ENCODE results near the gene SMIM45.
A peak's percentile ranks its signal among the peaks of the same experiment; 100 is the strongest.

SMIM45 gene

DNA sequence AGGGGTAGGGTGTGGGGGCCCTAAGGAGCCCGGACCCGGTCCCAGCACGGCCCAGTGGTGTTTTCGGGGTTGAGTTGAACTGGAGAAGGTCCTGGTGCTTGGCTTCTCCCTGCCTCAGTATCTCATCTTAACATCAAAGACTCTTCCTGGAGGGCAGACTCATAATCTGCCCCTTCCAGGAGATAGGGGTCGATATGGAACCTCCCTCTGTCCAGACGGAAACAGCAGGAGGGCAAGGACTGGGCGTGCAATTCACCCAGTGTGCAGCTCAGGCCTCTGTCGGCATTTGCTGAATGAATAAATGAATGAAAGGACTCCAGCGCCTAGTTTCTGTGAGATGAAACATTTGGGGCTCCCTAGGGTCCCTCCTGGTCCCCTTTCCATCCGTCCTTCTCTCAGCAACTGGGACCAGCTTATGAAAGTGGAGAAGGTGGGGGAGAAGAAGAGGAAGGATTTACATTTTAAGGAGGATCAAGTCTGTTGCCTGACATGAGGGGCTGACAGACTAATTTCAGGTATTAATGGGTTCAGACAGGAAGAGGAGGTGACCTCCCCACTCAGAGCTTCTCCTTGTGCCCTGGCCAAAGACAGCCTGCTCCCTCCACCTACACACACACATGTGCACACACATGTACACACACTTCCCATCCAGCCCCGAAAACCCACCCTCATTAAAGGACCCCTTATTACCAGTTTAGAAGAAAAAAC lies 36.0 kb upstream of the SMIM45 start:
- DNase-seq: no peak

GRCh38 chr22:41916745-41917358 lies 35.1 kb upstream of the SMIM45 start:
- DNase-seq: no peak

- DNase-seq: no peak
Observed at GRCh38 chr22:41917375-41917902, 34.5 kb upstream of the SMIM45 start.

- DNase-seq: peak in 1 of 3 donors; percentile 75
Observed at GRCh38 chr22:41917903-41918791, 33.8 kb upstream of the SMIM45 start.

GRCh38 chr22:41919357-41920224 lies 32.4 kb upstream of the SMIM45 start:
- peak in 1 of 3 donors; percentile 64 for DNase-seq

DNA sequence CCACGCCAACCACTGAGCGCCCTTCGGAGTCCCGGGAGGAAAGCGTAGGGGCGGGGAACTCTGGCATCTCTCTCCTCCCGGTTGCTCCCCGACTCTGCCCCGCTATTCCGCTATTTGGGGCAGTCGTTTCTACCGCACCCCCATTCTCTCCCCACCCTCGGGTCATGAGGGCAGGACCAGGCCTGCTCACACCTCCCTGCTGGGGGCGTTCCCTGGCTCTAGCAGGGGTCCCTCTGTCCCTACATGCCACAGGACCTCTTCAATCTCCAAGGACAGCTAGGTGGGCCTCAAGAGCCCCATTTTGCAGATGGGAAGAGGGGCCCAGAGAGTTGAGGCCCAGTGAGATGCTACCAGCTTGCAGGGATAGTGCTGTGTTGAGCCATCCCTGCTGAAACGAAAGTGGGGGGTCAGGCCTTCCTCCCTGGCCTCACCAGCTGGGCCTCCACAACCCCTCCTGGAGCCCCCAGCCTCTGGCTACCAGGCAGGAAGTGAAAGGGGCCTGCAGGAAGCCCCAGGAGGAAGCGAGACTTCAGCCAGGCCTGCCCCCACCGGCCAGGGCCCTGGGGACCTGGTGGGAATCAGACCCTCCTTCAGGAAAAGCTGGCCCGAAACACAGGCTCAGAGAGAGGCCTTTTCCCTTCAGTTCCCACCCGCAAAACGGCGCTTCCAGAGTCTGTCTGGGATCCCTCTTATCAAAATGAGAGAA lies 31.5 kb upstream of the SMIM45 start:
- no peak for DNase-seq

DNA sequence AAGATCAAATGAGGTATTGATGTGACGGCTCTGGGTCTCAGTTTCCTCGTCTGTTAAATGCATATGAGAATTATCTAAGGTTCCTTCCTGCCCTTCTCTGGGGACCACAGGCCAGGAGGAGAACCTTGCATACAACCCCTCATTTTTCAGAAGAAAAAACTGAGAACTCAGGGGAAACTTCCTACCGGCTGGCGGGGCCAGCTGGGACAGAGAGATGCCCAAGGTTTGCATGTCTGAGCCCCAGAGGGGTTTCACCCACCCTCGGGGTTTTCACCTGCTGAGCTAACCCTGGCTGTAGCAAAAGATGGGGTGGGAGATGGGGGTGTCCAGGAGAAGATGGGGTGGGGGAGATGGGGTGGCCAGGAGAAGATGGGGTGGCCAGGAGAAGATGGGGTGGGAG lies 29.6 kb upstream of the SMIM45 start:
- DNase-seq: no peak

DNA sequence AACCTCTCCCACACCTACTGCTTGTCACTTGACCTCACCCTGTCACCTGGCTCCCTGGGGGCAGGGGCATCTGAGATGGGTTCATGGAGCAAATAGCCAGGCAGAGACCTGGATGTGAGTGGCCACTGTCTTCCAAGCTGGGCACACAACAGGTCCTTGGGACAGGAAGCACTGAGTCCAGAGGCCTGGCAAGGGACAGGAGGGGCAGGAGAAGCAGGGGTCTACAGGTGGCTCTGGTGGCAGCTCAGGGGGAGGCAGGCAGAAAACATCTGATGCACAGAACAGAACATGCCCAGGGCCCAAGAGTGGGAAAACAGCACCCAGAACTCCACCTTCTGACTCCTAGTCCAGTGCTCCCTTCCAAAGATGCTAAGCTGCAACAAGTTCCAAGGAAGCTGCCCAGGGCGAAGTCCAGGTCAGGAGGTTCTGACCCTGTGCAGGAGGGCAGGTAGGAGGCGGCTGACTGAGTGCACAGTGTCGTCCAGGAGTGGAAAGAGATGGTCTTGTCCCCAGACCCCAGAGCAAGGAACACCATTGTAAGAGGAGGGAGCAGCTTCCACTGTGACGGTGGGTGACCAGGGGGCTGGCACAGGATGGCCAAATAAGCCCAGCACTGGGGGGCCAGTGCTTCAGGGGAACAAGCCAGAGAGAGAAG lies 28.9 kb upstream of the SMIM45 start:
- DNase-seq: no peak

GRCh38 chr22:41923595-41924276 lies 28.2 kb upstream of the SMIM45 start:
- DNase-seq: no peak

DNA sequence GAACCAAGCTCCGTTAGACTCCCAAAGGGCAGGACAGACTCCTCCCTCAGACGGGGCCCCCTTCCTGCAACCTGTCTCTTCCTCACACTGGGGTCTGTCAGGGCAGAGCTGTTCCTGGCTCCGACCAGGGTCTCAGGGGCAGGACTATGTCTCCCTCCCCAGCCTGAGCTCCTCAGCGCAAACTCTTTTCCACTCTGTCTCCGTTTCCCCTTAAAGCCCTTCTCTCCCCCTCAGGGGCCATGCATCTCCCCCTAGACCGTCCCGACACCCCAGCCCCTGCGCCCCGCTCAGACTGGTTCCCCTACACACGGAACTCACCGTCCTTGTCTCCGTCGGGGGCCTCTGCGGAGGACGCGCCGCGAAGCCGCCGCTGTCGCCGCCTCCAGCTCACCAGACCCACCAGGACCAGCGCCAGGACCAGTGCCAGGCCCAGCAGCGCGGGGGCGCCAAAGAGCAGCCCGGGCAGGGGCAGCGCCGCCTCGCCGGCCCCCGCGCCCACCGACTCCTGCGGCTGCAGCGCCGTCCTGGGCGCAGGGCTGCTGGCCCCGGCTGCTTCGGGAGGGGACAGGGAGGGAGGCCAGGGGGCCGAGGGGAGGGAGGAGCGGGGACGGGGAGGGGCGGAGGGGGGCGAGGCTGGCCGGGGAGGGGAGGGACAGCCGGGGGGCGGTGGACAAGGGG lies 26.0 kb upstream of the SMIM45 start:
- DNase-seq: peak in 1 of 3 donors; percentile 71

DNA sequence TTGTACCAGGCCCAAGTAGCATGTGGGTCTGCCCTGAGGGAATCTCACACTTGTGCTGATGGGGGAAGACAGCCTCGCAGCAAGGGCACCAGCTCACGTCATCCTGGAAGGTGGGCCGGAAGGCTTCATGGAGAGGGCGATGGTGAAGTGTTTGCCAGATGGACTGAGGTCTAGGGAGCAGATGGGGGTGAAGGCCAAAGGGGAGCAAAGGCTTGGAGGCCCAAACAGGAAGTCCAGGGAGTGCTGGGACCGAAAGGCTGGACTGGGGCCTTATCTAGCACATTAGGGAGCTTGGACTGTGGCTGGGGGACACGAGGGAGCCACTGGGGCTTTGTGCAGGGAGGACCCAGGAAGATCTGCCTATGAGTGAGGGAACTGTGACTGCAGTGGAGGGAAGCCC lies 24.1 kb upstream of the SMIM45 start:
- no peak for DNase-seq

DNA sequence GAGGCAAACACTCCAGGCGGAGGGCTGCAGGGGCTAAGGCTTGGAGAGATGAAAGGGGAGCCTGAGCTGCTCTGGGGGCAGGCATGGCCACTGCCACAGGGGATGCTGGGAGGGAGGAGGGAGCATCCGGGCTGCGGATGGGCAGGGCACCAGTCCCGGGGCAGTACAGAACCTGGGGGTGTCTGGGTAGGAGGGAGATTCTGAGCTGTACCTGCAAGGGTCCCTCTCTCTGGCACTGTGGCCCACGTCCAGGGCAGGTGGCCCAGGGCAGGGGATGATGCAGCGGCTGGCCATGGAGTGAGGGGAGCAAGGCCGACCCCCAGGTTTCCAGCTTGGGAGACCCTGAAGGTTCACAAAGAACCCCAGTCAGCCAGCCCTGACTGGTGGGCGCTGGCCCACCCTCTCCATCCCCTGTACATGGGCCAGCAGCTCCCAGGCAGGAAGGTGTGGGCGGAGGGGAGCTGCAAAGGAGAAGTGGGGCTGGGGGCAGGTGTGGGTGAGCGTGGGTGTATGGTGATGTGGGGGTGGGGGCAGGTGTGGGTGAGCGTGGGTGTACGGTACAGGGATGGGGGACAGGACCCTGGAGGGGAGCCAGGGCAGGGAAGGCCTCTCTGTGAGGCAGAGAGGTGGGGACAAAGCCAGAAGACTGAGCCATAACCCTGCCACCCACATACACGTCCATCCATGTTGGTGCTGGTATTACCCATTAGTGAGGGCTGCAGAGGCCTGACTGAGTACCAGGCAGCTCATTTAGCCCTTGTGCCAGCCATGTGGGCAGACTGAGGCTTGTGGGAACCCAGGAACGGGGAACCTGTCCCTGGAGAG lies 23.1 kb upstream of the SMIM45 start:
- DNase-seq: no peak

DNA sequence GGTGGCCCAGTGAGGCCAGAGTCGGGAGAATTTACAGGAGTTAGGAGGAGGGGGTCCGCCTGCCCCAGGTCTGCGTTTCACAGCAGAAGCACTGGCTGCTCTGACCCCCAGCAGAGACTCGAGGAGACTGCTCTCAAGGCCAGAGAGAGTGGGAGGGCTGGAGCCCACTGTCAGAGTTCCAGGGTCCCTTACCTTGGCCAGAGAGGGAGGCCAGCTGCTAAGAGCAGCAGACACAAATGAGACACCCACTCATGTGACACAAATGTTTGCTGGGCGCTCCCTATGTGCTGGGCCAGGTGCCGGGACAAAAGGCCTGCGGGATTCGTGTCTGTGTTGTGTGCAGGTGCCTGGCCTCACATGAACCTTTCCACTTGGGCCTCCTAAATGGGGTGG lies 22.5 kb upstream of the SMIM45 start:
- DNase-seq: no peak

DNA sequence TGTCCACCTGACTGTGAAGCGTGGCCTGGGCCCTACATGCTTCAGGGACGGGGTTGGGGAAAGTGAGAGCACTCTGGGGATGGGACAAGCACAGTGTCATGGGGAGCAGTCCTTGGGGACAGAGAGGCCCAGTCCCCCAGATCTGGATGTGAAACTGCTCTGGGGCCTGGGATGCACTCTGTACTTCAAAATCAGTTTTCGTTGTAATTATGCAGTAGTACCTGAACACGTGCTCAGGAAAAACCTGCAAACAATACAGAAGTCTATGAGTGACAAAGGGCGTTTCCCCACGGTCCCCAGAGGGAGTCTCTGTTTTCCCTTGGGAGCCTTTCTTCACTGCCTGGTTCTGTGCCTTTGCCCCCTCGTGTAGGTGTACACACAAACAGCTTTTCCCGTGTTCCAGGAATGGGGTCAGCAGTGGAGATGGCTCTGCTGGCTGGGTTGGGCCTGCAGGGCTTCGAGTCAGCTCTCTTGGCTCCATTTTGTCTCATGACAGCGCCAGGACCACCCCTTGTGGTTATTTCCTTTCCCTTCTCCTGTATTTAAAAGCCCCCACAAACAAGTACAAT lies 20.2 kb upstream of the SMIM45 start:
- DNase-seq: no peak

DNA sequence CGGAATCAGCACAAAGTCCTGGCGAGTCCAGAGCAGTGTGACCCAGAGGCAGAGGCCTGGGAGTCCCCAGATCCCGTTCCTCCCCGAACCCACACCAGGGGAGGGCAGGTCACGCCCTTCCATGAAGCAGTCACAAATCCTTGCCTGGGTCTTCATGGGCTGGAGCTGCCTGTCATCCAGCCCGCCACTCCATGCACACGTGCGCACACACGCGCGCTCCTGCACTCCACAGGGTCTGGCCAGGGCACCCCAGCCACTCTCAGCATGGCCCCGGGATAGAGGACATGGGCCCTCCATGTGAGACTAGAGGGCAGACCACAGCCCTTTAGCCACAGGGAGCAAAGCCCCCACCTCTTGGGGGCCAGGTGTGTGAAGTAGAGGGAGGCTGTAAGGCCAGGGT lies 19.6 kb upstream of the SMIM45 start:
- DNase-seq: no peak

DNA sequence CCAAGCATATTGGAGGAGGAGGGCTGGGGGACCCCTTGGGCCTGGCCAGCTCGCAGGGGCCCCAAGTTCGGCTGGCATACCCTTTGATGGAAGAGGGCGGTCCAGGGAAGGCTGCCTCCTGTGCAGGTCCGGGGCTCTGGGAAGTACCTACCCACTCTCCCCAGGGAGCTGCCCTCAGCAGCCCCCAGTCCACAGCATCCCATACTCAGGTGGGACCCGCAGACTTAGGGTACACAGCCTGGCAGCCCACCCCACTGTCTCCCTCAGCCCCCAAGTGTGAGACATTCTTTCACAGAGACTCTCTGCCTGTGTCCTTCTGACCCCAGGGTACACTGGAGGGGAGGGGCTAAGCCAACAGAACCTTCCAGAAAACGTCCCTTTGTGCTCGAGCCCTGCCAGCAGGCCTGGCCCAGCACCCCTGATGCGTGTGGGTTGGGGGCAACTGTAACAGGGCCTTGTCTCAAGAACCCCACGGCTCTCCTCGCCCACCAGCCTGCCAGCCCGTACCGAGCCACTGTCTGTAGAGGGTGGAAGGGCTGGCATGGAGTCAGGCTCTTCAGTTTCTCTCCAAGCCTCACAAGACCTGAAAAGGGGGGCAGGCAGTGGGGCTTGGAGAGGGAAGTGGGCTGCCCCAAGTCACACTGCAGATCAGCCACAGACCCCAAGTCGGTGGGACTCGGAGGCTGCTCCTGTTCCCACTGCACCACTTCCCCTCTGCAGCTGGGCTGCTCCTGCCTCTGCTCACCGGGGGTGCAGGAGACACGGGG lies 18.4 kb upstream of the SMIM45 start:
- no peak for DNase-seq

Data from muscle of back (tissue), 3 donors.